Skin epidermis (tissue), 12 donors: Measurements from ENCODE around the gene RELT.

Experiments used
- H3K27ac ChIP-seq, 21 experiments: fragments of 200-600 bp; sonication (generic) in 11 of 21; one replicate each; pipeline ENCODE4 v1.5.0; 2020; ENCODE audit warnings: mild to moderate bottlenecking in 3 of 21, inconsistent platforms in 2 of 21, moderate library complexity in 2 of 21
- H3K4me3 ChIP-seq, 7 experiments: fragments of 200-600 bp; sonication (generic) in 2 of 7; one replicate each; pipeline ENCODE4 v1.5.0; 2020; ENCODE audit warnings: inconsistent platforms in 2 of 7, mild to moderate bottlenecking in 2 of 7, moderate library complexity in 1 of 7

The RELT gene

DNA sequence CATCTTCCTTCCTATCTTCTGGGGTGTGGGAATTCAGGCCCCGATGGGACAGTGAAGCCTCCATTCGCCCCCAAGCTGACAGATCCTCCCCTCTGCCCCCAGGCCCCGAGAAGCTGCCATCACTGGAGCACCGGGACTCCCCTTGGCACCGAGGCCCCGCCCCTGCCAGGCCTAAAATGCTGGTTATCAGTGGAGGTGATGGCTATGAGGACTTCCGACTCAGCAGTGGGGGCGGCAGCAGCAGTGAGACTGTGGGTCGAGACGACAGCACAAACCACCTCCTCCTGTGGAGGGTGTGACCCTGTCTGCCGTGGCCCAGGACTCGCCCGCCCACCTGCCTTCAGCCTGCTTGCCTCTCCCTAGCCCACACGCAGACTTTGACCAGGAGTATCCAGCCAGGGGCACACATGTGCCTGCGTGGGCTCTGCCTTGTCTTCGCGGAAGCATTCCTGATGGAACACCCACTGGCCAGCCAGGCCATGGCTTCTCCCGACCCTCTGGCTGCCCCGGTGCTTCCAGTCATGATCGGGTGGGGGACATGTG lies 8.6 kb upstream of the RELT start:
- Histone ChIP-seq H3K4me3 (no peak overlapping the region), H3K27ac (no peak overlapping the region)

DNA sequence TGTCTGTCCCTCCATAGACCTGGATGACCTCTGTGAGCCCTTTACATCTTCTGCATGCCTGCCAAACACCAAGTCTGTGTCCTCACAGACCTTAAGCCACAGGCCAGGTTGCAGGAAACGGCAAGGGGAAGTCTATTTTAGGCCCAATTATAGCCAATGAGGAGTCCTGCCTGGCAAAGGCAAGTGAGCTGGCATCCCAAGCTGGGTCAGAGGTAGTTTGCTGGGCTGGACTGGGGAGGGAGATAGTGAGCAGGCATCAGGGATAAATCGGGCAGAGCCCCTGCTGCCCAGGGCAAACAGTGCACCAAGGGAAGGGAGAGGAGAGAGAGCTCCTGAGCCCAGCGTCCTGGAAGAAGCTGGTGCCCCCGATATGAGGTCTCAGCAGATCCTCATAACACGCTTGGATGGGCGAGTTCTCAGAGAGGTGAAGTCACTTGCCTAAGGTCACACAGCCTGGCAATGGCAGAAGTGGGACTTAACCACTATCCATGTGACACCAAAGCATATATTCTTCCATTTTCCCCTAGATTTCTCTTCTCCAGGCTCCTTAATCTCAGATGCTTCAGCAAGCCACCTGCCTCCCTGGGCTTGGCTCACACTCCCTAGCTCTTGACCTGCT lies 3.7 kb upstream of the RELT start:
- Histone ChIP-seq H3K27ac (no peak overlapping the region), H3K4me3 (no peak overlapping the region)

DNA sequence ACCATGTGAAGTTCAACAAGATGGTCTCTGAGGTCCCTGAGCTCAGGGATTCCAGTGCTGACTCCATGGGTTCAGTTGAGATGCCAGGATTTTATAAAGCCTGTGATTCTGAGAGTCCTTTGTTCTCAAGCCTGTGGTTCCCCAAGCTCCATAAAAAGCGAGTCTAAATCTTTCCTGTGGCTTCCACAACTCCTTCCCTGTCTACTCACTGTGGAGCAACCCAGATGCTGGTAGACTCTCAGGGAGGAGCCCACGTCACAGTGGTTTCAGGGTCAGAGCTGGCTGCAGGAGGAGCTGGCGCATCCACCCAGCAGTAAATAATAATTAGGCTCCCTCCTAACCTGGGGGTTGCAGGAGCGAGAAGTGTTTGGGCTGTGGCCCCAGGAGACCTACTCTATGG lies 2.0 kb upstream of the RELT start:
- H3K27ac ChIP-seq: peak overlapping the region in 2 of 21 experiments; percentile 1 to 7
- no peak overlapping the region for H3K4me3 ChIP-seq

DNA sequence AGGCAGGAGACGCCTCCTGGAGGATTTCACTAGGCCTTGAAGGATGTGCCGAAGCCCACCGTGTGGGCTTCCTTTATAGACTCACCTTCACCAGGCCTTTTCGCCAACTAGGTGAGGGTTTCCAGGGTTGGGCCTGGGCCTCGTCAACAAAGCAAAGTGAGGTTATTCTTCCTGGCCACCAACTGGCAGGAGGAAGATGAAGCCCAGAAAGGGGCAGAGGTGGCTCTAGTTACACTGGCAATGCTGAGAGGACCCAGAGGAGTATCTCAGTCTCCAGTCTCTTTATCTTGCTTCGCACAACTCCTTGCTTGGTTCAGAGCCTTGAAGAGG lies 404 bp upstream of the RELT start:
- H3K27ac ChIP-seq: peak overlapping the region in 19 of 21 experiments; percentile 10 to 95 (median 87)
- peak overlapping the region in 5 of 7 experiments; percentile 58 to 92 (median 82) for H3K4me3 ChIP-seq

DNA sequence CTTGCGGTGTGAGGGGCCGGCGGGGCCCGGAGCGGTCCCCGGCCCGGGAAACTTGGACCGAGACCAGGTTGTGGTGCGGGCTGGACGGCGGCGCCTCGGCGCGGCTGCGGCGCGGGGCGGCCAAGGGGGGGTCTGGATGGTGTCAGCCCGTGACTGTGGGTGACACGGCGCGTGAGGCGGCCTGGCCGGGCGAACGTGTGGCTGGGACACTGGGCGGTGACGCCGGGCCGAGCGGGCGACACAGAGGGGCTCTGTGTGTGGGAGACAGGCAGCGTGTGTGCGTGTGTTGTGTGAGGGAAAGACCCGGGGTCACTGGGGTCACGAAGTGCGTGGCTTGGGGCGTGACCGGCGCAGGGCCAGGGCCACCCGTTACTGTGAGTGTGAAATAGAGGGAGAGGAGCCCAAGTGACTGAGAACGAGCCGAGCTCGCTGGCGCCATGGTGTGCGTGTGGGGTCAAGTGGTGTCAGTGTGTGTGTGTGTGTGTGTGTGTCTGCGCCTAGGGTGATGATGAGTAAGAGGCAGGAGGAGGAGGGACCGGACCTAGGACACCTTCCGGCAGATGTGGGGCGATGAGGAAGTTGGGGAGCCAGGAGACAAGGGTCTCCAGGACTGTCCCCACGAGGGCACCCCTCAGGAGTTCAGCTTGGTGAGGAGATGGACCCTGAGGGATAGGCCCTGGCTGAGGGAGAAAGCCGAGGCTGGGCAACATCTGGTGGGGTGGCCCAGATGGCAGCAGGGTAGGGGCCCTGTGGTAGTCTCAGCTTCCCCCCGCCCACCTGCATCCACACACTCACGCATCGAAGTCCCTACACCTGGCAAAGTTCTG lies 817 bp downstream of the RELT start:
- H3K4me3 ChIP-seq: peak overlapping the region; percentile 58 to 99 (median 82)
- peak overlapping the region; percentile 49 to 95 (median 90) for H3K27ac ChIP-seq

DNA sequence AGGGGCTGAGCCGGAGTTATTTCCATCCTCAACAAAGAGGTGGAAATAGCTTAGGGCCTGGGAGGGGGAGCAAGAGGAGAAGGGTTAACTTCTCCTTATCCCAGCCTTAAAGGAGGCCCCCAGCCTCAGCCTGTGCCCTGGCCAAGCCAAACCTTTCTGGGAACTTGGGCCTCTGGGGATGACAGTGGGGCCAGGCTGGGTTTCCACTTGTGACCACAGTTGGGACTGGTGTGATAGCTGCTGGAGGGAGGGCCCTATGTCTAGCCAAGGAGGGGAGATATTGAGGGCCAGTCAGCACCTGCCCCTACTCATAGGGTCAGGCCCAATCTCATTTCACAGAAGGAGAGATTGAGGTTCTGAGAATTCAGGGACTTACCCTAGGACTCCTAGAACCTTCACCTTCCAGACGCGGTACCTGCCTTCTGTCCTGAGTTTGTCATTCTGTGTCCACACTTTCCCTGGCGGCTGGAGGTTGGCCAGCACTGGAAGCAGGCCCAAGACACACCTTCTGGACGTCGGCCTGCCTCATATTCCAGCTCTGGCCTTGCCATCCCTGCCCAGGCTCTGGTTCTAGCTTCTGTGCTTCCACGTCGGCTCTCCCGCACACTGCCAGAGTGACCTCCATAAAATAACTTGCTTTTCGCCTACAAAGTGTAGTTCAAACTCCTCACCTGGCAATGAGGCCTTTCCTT lies 3.1 kb downstream of the RELT start:
- Histone ChIP-seq H3K4me3 (no peak overlapping the region), H3K27ac (peak overlapping the region in 5 of 21 experiments; percentile 2 to 78 (median 29))

DNA sequence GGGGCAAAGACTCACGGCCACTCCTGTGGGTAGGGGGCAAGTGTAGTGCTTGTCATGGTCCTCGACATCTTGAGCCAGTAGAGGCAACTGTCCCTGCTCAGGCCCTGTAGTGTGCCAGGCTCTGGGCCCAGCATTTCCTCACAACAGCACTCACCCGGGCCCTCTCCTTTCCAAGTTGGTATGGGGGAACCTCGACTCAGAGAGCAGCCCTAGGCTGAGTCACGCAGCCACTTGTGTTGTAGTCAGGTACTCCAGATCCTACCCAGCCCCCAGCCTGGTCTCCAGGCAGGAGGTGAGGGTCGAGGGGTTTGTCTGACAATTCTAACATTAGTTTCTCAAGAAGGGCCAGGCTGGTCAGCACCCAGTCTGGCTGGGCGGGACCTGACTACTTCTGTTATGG lies 4.1 kb downstream of the RELT start:
- peak overlapping the region in 3 of 21 experiments; percentile 22 to 78 (median 72) for H3K27ac ChIP-seq

DNA sequence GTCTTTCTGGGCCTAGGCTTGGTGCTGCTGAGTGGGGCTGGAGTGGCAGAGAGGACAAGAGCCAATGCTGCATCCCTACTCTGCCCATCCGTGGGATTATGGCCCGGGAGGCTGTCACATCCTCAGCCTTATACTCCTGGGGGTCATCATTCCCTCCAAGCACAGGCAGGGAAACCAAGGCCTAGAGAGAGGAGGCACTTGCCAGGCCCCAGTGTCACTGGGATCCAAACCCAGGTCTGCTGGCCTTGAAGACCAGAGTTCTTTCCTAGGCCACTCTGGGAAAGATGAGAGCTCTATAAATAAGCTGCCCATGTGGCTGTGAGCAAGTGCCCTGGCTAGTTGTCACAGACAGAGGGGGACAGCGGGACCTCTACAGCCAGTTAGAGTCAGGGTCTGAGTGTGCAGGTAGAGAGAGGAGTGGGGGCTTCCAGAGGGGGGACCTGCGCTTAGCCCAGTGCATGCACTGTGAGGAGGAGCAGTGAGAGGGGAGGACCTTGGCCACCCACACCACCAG lies 4.8 kb downstream of the RELT start:
- peak overlapping the region in 8 of 21 experiments; percentile 20 to 78 (median 46) for H3K27ac ChIP-seq
- no peak overlapping the region for H3K4me3 ChIP-seq

More for the DNA sequence above, 4.1 kb downstream of the RELT start:
- H3K4me3 ChIP-seq: no peak overlapping the region

DNA sequence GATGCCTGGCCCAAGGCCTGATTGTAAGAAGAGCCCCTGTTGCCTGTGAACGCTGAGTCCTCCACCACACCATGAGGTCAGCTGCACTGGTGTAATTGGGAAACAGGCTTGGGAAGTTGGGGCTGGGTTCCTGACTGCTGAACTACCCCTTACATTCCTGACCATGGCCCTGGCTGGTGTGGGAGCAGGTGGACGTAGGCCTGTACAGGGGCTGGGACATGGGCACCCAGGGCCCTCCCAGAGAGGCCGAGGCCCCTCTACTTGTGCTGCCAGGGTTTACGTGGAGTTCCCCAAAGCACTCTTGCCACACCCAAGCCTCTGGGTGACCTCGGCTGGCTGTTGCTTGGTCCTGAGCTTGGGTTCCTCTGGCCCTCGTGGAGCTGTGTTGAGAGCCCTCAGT lies 5.4 kb downstream of the RELT start:
- Histone ChIP-seq H3K27ac (peak overlapping the region in 10 of 21 experiments; percentile 8 to 87 (median 48)), H3K4me3 (no peak overlapping the region)

DNA sequence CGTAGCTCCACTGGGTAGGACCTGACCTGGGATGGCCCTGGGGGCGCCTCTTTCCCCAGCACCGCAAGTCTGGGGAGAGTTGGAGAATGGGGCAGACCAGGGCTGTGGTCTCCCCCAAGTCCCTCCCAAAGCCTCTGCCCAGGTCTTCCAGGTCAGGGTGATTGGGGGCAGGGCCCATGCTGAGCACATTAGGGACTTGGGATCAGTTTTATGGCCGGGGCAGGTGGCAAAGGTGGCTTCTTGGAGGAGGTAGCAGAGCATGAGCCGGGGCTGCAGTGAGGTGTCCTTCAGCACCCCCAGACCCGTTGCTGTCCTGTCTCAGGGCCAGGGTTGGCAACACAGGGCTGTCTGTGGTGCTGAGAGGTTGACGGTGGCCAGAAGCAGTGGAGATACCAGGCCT lies 6.0 kb downstream of the RELT start:
- peak overlapping the region in 11 of 21 experiments; percentile 9 to 88 (median 62) for H3K27ac ChIP-seq

DNA sequence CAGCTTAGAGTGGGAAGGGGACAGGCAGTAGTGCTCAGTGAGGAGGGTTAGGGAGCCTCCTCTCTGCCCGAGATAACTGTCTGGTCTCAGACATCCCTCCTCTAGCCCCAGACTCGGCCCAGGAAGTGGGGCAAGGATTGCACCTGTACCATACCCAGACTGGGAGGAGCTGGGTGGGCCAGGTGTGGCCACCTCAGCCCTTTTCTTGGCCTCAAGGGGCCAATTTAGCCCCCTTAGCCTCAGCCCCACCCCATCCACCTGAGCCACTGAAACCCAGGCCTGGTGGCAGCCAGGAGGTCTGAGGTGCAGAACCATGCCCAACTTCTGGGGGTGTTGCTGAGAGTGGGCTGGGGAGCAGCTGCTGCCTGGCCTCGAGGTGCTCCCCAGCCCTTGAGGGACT lies 6.5 kb downstream of the RELT start:
- H3K4me3 ChIP-seq: no peak overlapping the region

More for the DNA sequence above, 6.0 kb downstream of the RELT start:
- H3K4me3 ChIP-seq: no peak overlapping the region

DNA sequence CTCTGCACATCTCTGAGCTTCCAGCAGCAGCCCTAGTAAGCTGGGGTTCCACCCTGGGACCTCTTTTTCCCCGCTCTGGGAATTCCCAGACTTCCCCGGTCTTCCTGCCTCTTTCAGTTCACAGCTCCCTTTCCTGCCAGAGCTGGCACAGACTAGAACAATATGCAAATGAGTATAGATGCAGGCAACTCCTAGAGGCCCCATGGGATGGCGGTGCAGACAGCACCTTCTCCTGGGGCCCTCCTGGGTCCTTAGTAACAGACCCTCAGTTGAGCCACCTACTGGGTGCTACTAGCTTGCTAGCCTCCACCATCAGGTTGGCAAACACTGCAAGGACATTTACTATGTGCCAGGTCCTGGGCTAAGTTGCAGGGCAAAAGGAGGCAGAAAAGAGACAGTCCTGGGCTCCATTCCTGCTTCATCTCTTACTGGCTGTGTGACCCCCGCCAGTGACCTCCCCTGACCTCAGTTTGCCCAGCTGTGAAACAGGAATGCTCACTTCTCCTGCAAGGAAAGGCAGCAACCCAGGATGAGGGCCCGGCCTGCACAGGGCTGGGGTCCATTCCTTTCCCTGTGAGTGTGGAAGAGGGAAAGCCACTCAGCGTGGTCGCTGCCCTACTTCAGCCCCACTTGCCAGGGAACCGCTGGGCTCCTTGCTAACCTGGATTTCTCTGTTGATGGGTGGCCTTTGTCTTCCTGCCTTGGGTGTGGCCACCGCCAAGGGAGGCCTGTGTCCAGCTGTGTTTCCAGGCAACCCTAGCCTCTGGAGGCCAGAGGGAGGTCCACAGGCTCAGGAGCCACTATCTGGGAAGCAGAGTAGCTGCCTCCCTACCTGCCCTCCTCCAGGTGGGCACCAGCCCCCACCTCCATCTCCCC lies 7.3 kb downstream of the RELT start:
- Histone ChIP-seq H3K27ac (peak overlapping the region in 18 of 21 experiments; percentile 10 to 88 (median 76)), H3K4me3 (no peak overlapping the region)

More for the DNA sequence above, 6.5 kb downstream of the RELT start:
- peak overlapping the region in 15 of 21 experiments; percentile 16 to 88 (median 56) for H3K27ac ChIP-seq

DNA sequence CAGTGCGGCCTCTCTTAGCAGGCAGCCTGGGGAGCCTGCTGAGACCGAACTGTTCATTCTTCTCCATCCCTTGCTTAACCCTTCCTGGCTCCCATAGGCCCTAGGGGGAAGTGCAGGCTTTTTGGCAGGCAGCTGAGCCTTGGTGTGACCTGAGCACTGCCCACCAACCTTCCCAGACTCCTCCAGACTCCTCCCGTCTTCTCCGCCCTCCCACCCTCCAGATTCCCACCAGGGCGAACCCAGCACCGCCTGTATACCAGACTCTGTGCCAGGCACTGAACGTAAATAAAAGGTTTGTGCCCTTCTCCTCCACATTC lies 7.9 kb downstream of the RELT start:
- H3K27ac ChIP-seq: peak overlapping the region in 17 of 21 experiments; percentile 4 to 88 (median 77)
- no peak overlapping the region for H3K4me3 ChIP-seq

DNA sequence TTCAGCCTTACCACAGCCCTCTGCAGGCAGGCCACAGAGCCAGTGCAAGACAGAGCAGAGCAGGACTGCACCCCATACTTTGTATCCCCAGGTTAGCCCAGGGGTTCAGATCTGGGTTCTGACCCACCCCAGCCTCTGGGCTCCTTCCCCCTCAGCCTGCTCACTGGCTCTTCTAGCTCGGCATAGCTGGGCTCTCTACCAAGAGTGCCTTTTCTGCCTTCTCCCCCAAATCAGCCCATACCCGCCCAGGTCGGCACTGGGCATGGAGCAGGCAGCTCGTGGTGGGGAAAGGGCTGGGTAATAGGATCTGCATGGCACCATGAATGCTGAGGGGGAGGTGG lies 8.3 kb downstream of the RELT start:
- Histone ChIP-seq H3K4me3 (no peak overlapping the region), H3K27ac (peak overlapping the region; percentile 4 to 88 (median 75))

DNA sequence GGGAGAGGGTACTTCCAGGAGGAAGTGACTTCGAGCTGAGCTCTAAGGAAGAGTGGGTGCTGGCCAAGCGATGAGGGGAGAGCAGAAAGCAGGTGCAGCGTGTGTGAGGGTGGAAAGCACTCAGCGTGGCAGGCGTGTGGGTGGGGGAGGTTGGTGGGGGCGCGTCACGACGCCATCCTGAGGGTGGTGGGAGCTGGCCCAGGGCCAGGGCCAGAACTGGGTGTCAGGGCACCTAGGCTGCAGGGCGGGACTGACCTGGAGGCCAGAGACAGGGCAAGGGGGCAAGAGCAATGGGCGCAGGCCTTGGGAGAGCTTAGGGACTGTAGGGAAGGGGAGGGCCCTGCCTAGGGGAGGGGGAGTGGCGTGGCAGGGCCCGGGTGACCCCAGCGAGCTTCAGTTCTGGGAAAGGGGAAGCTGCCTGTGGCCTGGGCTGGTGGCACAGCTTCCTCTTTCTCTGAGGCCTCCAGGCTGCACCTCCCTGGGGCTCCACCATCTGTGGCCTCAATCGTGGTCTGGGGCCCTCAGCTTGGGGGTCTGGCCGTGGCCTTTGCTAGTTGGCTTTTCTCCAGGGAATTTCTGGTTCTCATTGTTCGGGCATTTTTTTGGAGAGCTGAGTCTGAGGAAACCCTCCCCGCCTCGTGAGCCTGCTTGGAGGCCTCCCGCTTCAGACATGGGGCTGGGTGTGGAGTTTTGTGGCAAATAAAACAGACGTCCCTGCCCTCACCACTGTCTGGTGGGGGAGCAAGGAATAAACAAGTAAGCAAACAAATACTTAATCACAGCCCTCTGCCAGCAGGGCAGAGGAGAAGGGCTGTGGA lies 8.9 kb downstream of the RELT start:
- peak overlapping the region in 20 of 21 experiments; percentile 4 to 88 (median 76) for H3K27ac ChIP-seq
- H3K4me3 ChIP-seq: no peak overlapping the region

DNA sequence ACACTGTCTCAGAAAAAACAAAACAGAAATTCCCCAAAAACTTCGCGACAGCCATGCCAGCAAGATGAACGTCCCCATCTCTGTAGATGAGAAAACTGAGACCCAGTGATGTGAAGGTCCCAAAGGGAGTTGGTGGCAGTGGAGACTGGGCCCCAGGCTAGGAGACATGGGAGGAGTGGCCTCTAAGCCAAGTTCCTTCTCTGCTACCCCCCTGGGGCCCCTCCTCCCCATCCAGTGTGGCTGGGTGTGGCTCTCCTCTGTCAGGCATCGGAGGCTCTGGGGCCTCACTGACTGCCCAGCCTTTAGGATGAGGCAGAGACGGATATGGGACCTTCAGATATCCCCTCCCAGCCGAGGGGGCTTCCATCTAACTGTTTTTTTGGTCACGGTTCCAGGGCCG lies 9.8 kb downstream of the RELT start:
- Histone ChIP-seq H3K4me3 (peak overlapping the region in 1 of 7 experiments; percentile 7), H3K27ac (peak overlapping the region in 17 of 21 experiments; percentile 7 to 88 (median 77))

DNA sequence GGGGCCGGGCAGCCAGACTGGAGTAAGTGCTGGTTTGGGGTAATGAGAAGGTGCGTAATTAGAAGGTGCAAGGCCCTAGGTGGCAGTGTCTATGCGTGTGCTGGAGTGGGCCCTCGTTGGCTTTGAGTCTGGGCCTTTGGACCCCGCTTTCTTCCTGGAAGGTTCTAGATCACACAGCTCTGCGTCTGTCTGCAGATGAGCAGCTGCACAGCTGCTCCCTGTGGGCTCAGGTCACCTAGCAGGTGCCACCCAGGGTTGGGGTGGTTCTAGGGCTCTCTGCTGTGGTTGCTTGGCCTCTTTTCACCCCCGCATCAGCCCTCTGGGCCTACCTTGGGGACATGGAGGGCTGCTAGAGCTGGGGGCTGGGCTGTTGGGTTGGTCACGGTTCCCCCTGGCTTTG lies 10.3 kb downstream of the RELT start:
- Histone ChIP-seq H3K27ac (peak overlapping the region in 17 of 21 experiments; percentile 7 to 88 (median 77)), H3K4me3 (no peak overlapping the region)

DNA sequence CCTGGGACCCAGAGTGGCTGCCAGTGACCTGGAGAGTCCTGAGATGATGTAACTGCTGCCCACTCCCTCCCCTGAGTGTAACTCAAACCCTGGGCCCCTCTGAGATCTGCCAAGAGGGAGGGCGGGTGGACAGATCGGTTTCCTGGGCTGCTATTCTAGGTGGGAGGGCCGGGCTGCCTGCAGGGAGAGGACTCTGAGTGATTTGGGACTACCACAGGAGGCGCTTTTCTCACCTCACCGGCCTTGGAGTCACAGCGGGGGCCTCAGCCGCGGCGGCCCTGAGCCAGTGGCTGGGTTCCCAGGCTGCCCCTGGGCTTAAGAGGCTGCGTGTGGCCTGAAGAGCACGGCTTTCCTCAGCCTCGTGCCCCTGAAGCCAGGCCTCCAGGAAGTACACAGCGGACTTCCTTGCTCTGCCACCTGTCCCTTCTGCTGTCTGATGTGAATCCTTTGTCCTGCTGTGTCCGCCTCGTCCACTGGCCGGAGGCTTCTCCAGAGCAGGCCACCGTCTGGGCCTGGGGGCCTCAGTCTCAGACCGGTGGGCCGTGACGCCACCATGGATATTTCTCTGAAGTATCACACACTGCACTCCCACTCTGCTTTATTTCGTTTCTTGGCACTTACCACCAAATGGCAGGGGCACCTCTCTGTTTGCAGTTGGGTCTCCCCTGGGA lies 11.5 kb downstream of the RELT start:
- peak overlapping the region in 17 of 21 experiments; percentile 6 to 88 (median 69) for H3K27ac ChIP-seq
- no peak overlapping the region for H3K4me3 ChIP-seq
